Suppressor macrophage treated with lipopolysaccharide for 1 hour (primary cell): Measurements from ENCODE around the gene OTOG.

Source experiments
- DNase-seq, 3 donors: peaks; one replicate each; pipeline ENCODE4 v3.0.0-alpha.2; 2020 to 2022

The OTOG gene

DNA sequence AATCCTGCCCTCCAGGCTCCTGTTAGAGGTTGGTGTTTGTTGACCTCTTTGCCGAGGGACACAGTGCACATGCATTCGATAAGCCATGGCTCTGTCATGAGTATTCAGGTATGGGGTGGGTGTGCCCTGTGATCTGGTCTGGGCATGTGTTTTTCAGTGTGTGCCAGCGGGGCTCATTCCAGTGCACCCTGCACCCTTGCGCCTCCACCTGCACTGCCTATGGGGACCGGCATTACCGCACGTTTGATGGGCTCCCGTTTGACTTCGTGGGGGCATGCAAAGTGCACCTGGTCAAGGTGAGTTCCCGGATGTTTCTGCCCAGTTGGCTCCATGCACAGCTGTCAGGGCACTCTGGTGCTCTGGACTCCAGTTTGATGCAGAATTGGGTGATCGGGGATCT lies 44.2 kb downstream of the OTOG start:
- no peak for DNase-seq

DNA sequence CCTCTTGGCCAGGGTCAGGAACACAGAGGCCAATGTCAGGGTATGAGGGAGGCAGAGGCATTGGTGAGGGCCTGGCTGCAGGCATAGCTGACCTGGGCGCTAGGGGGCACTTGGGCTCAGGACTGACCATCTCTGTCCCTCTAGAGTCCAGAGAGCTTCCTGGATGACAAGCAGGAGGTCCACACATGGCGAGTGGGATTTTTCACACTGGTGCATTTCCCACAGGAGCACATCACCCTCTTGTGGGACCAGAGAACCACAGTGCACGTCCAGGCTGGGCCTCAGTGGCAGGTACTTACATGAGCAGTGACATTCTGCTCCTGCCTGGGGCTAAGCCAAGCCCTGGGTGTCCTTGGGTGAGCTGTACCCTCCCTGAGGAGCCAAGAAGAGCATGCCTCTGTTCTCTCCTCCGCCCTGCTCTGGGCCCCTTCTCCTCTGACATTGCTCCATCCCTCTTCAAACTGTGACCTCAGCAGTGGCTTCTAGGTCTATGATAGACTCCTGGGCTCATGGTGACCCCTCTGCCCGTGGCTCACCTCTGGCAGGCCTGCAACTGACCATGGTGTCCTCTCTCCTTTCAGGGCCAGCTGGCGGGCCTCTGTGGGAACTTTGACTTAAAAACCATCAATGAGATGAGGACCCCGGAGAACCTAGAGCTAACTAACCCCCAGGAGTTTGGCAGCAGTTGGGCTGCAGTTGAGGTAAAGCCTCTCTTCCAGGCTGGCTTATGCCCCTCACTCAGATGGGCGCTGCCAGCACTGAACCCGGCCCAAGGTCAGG lies 46.6 kb downstream of the OTOG start:
- DNase-seq = no peak

DNA sequence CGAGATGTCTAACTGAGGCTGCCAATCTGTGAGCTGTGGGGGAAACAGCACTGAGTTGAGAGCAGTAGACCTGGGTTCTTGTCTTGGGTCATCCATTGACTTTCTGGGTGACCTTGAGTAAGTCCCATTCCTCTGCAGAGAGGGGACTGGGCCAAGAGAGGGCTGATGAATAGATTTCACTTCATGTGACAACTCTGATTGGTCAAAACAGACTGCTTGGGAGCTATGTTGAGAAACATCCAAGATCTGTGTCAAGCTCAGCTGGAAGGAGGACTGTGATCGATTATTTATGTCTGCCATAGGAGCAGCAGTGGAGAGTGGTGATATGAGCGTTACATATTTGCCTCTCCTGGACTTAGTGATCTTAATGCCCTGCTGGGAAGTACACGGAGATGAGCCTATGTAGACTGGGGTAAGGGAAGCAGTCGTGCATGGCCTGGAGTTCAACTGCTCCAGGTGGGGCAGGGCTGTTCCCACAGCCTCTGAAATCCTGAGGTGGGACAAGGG lies 47.7 kb downstream of the OTOG start:
- DNase-seq = no peak

DNA sequence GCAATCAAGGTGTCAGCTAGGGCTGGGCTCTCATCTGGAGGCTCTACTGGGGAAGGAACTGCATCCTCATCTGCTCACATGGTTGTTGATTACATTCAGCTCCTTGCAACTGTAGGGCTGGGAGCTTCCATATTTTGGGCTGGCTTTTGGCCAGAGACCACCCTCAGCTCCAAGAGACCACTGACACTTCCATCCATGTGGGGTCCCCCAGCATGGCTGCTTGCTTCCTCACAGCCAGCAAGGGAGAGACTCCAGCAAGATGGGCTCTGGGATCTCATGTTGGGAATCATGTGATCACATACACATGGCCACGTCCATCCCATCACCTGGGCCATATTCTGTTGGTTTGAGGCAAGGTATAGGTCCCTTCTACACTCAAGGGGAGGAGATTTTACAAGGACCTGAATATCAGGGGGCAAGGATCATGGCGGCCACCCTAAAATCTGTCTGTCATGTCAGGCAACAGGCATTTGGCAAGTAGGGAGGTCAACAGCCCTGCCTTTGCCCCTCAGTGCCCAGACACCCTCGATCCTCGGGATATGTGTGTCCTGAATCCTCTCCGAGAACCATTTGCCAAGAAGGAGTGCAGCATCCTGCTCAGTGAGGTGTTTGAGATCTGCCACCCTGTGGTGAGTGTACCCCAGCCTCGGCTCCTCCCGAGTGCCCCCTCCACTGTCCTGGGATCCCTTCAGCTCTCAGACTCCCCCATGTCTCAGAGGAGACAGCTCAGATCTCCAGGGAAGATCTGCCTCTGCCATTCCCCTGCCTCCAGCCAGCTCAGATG lies 48.7 kb downstream of the OTOG start:
- DNase-seq = no peak

DNA sequence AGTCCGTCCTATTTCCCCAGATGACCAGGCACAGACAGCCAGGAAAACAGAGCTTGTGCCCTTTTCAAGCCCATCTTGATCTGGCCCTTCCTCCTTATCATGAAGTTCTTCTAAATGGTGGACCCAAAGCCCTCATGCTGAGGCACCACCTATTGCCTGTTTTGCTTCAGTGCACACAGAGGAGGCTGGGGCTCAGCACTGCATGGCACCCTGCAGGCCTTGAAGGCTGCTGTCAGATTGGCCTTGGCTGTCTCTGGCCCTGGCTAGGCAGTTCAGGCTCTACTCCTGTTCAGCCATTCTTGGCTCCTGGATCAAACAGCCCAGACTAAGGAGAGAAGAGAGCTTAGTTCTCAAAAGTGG lies 49.2 kb downstream of the OTOG start:
- DNase-seq = no peak

DNA sequence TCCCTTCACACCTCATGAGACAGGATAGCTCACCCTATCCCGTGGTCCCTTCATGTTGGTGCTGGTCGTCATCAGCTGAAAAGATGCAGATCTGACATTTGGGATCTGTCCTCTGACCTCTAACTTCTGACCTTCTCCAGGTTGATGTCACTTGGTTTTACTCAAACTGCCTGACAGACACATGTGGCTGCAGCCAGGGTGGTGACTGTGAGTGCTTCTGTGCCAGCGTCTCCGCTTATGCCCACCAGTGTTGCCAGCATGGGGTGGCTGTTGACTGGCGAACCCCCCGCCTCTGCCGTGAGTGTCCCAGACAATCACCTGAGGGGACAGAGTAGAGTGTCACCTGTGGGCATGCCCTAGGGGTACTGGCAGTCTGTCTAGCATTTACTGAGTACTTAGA lies 49.7 kb downstream of the OTOG start:
- no peak for DNase-seq

DNA sequence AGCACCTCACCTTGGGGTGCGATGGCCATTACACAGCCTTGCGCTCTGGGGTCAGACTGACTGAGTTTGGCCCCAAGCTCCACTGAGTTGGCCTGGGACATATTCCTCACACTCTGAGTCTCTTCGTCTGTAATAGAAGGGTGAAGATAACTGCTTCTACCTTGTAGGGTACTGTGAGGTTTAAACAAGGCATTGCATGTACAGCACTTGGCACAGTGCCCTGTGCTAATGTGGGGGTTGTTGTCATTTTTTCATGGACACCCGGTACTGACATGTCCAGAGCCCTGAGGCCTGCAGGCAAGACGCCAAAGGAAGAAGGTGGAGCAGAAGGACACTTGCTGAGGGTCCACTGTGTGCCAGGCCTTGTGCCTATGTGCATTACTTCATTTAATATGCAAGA lies 50.7 kb downstream of the OTOG start:
- no peak for DNase-seq

DNA sequence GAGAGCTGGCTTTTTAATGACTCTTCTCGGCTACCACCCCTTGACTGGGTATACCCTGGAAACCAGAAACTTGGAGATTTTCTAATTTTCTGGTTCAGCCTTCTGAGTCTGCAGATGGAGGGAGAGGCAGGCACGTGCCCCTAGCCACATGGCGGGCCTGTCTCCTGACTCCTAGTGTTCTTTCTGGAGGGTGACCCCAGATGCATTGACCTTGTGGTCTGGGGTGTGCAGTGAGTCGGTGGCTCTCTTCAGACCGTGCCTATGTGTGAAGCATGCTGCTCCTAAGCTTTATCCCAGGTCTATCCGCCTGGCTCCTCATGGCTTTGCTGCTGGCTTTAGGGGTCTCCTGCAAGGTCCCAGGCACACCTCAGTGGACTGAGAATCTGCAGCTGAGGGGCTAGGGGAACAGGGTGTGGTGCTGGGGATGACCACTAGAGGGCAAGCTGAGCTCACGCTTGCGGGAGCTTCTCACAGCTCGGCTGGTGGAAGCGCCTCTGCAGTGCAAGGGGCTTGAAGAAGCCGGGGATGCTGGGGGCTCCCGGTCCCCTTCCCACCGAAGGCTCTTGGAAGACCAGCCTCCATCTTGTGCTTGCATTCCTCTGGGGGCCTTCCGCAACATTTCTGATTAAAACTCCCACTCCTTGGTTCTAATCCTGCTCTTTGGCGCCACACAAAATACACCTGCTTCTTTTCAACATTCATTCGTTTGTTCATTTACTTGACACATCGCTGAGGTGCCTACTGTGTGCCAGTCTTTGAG lies 51.8 kb downstream of the OTOG start:
- DNase-seq = peak; percentile 65 to 87 (median 76)

GRCh38 chr11:17599460-17599925 lies 52.4 kb downstream of the OTOG start:
- DNase-seq = no peak

- DNase-seq = no peak
These were observed 53.5 kb downstream of the OTOG start for GRCh38 chr11:17600316-17601255.

DNA sequence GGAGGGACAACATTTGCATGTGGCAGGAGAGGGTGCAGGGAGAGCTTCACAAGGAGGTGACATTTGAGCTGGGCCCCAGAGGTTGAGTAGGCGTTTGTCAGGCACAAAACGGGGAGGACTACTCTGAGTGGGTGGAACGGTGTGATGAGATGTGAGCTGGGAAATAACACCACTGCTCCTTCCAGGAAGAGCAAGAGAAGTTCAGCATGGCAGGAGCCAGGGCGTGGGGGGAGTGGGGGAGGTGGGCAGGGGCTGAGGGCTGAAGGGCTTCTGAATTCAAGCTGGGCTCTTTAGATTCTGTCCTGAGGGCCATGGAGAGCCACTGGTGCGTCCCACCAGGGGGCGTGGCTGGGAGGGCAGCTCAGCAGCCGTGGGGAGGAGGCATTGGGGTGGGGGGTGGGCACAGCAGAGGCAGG lies 54.2 kb downstream of the OTOG start:
- DNase-seq = peak in 1 of 3 donors; percentile 4

GRCh38 chr11:17601676-17602075 lies 54.6 kb downstream of the OTOG start:
- DNase-seq = no peak

- no peak for DNase-seq
These were observed 55.3 kb downstream of the OTOG start for GRCh38 chr11:17602105-17603001.

DNA sequence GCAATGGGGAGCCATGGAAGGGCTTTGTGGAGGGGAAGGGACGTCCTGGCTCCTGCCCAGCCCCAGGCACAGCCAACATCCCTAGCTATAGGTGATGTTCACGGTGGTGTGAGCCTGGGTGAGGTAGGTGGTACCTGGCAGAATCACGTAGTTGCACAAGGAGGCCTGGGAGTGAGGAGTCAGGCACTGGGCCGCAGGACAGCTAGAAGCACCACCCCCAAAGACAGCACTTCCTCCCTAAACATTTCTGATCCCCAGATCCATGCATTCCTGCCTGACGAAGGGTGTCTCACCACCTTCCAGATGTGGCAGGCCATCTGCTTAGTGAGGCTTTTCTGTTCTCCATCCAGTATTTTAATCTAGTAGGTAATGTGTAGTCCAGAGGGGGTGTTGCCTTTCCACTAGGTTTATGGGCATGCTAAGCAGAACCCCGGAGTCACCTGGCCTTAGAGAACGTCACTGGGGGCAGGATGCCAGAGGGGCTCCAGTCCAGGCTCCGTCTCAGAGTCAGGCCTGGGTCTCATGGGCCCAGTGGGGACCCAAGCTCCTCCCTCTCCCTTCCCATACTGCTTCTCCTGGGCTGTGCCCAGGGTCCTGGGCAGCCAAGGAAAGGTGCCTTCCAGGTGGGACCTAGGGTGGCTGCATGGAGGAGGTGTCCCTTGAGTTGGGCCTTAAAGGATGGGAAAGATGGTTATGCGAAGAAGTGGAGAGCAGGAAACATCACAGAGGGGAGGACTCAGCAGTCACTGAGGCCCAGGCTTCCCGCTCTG lies 56.2 kb downstream of the OTOG start:
- no peak for DNase-seq

- DNase-seq = no peak
These were observed 57.3 kb downstream of the OTOG start for GRCh38 chr11:17604201-17604914.

DNA sequence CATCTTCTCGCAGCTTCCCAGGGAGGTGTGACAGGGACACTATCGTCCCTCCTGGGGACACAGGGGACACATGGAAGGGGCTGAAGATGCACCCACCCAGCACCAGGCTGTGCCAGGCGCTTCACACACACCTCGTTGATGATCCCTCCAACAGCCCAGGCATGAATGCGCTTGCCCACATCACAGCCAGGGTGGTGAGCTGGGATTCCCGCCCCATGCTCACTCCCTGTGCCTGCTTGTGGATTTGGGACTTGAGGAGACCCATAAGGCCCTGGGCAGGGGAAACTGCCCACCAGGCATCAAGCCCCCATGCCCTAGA lies 57.8 kb downstream of the OTOG start:
- no peak for DNase-seq

DNA sequence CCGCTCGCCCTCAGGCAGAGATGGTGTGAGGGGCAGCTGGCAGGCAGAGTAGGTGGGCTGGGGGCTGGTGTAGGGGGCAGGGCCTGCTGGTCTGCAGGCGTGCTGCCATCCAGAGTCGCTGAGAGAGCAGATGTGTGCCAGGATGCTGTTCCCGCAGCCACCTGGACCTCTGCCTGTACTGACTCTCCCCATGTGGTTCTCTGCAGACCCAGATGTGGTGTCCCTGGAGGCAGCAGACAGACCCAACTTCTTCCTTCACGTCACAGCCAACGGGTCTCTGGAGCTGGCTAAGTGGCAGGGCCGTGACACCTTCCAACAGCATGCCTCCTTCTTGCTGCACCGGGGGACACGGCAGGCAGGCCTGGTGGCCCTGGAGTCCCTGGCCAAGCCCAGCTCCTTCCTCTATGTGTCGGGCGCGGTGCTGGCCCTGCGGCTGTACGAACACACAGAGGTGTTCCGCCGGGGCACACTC lies 58.6 kb downstream of the OTOG start:
- no peak for DNase-seq

GRCh38 chr11:17606233-17607082 lies 59.4 kb downstream of the OTOG start:
- no peak for DNase-seq

DNA sequence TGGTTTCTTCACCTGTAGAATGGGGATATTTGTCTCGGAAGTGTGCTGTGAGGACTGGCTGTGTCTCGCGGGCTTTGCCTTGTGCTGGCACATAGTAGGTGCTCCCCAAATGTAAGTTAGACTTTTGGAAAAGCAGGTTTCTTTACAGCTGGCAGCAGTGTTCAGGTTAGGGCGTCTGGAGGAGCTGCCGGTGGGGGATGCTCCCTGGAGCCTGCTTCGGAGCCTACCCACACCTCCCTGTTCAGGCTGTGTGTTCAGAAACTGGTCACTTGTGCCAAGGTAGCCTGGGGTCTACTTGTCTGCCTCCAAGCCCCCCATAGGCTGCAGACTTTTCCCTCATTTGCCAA lies 60.0 kb downstream of the OTOG start:
- DNase-seq = no peak
